Nephron progenitor cell (in vitro differentiated cells): ENCODE results near the gene RFC1.
"Not testable (repeated sequence)": the region's sequence is repeated elsewhere in the genome, so short reads cannot be mapped to it uniquely, and the experiment has no call there.

ENCODE experiments used
- DNase-seq: peaks from one replicate; pipeline ENCODE4 v3.0.0; 2021
- H3K27ac Mint-ChIP-seq: 2 replicates; pipeline ENCODE4 v1.8.0; 2021; ENCODE audit warnings: mild to moderate bottlenecking, moderate library complexity, mixed read lengths
- H3K27me3 Mint-ChIP-seq: 2 replicates; pipeline ENCODE4 v1.8.0; 2021; ENCODE audit warnings: mild to moderate bottlenecking, low read depth, mixed read lengths; ENCODE audit not compliant: poor library complexity
- H3K36me3 Mint-ChIP-seq: 2 replicates; pipeline ENCODE4 v1.8.0; 2021; ENCODE audit warnings: low read depth, mixed read lengths
- H3K4me1 Mint-ChIP-seq: 2 replicates; pipeline ENCODE4 v1.8.0; 2021; ENCODE audit warnings: mixed read lengths
- H3K4me3 Mint-ChIP-seq: 2 replicates; pipeline ENCODE4 v1.8.0; 2021; ENCODE audit warnings: mild to moderate bottlenecking, moderate library complexity, mixed read lengths
- H3K9me3 Mint-ChIP-seq: 2 replicates; pipeline ENCODE4 v1.8.0; 2021; ENCODE audit warnings: mild to moderate bottlenecking, moderate library complexity, mixed read lengths
- TF ChIP-seq, protein P1 (sequence below): fragments of 200-600 bp; sonication (generic); IDR thresholded peaks from 2 replicates; pipeline ENCODE4 v1.5.0; 2021; ENCODE audit warnings: antibody characterized with exemption

RFC1 gene

DNA sequence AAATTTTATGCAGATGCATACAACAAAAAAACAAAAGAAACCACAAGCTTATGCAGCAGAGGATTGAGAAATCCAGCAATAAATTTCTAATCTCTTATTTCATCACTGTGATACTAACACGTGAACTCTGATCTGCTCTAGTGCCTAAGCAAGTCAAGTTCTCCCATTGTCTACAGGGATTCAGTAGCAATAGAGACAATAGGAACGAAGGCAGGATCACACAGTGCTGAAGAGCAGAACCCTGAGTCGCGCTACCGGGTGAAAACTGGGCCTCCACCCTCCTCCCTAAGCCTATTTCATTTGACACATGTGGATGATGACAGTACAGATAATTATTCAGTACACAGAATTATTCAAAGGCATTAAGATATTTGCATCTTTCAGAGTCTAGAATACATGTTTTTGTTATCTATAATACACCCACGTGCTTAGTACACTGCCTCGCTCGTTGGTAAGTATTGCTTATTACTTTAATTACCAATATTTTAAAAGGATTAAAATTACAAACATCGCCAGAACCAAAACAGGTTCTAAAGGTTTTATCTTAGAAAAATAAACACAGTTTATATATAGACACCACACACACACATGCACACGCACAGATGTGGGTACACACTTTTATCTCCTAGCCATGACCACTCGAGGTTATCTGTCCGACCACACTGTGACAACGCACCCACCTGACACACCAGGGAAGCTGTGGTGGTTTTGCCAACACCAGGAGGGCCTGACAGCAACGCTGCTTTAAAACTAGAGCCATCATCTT is 60.1 kb downstream of the RFC1 start:
- no peak for DNase-seq
- peak overlapping the region; percentile 1 for H3K27ac Mint-ChIP-seq
- no peaks in the 10 kb centered on the region for H3K9me3 Mint-ChIP-seq
- no peak overlapping the region for H3K4me3 Mint-ChIP-seq
- no peaks in the 10 kb centered on the region for H3K27me3 Mint-ChIP-seq
- H3K4me1 Mint-ChIP-seq: no peaks in the 10 kb centered on the region
- TF ChIP-seq, protein P1, sequence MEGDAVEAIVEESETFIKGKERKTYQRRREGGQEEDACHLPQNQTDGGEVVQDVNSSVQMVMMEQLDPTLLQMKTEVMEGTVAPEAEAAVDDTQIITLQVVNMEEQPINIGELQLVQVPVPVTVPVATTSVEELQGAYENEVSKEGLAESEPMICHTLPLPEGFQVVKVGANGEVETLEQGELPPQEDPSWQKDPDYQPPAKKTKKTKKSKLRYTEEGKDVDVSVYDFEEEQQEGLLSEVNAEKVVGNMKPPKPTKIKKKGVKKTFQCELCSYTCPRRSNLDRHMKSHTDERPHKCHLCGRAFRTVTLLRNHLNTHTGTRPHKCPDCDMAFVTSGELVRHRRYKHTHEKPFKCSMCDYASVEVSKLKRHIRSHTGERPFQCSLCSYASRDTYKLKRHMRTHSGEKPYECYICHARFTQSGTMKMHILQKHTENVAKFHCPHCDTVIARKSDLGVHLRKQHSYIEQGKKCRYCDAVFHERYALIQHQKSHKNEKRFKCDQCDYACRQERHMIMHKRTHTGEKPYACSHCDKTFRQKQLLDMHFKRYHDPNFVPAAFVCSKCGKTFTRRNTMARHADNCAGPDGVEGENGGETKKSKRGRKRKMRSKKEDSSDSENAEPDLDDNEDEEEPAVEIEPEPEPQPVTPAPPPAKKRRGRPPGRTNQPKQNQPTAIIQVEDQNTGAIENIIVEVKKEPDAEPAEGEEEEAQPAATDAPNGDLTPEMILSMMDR: no peak
- H3K36me3 Mint-ChIP-seq: peaks cover 70% of the 10 kb centered on the region

DNA sequence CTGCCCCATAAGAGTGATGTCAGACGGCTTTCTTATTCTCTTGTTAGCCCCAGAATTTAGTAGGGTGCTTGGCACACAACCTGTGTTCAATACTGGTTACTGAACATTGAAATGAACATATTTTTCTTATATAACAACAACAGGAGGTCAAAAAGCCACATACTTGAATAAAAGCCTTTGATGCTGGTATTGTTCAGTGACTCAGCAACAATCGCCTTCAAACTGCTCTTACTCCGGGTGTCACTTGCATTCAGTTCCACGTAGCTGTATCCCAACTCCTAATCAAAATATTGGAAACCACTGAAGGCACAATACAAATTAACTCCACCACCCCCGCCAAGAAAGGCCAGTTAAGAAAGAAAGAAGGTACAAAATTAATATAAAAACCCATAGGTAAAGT is 61.5 kb downstream of the RFC1 start:
- H3K27me3 Mint-ChIP-seq: no peaks in the 10 kb centered on the region
- H3K9me3 Mint-ChIP-seq: no peaks in the 10 kb centered on the region
- H3K36me3 Mint-ChIP-seq: peaks cover 79% of the 10 kb centered on the region
- no peak for DNase-seq
- TF ChIP-seq, protein P1: no peak
- H3K4me1 Mint-ChIP-seq: no peaks in the 10 kb centered on the region
- no peak overlapping the region for H3K4me3 Mint-ChIP-seq
- peak overlapping the region; percentile 43 for H3K27ac Mint-ChIP-seq

GRCh38 chr4:39303871-39304270 is 62.3 kb downstream of the RFC1 start:
- no peaks in the 10 kb centered on the region for H3K4me1 Mint-ChIP-seq
- TF ChIP-seq, protein P1: no peak
- DNase-seq: no peak
- no peaks in the 10 kb centered on the region for H3K27me3 Mint-ChIP-seq
- no peaks in the 10 kb centered on the region for H3K9me3 Mint-ChIP-seq
- no peak overlapping the region for H3K27ac Mint-ChIP-seq
- peaks cover 81% of the 10 kb centered on the region for H3K36me3 Mint-ChIP-seq
- no peak overlapping the region for H3K4me3 Mint-ChIP-seq

- TF ChIP-seq, protein P1: no peak
Observed at GRCh38 chr4:39302901-39303300, 63.3 kb downstream of the RFC1 start.

DNA sequence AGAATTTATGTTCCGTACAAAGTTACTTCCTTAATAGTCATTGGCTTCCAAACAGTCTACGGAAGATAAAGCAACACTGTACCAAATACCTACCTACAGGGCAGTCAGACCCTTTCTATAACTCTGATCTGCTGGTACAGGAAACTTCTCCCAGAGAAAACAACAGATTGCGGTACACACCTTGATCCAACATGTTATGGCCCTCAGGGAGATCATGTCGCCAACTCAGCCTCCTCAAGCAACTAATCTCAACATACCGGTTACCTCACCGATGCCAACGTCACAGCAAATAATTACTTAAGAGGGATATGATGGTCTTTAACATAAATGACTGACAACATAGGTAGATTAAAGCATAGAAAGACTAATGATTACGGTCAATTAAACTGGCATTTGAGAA is 70.4 kb downstream of the RFC1 start:
- no peaks in the 10 kb centered on the region for H3K4me1 Mint-ChIP-seq
- H3K4me3 Mint-ChIP-seq: no peak overlapping the region
- H3K27ac Mint-ChIP-seq: peak overlapping the region; percentile 52
- peaks cover 7% of the 10 kb centered on the region for H3K9me3 Mint-ChIP-seq
- H3K27me3 Mint-ChIP-seq: no peaks in the 10 kb centered on the region
- peaks cover 82% of the 10 kb centered on the region for H3K36me3 Mint-ChIP-seq
- TF ChIP-seq, protein P1: no peak
- DNase-seq: no peak

More at GRCh38 chr4:39302901-39303300, 63.3 kb downstream of the RFC1 start:
- no peak for DNase-seq
- no peaks in the 10 kb centered on the region for H3K27me3 Mint-ChIP-seq
- no peaks in the 10 kb centered on the region for H3K4me1 Mint-ChIP-seq
- peaks cover 82% of the 10 kb centered on the region for H3K36me3 Mint-ChIP-seq
- no peak overlapping the region for H3K4me3 Mint-ChIP-seq
- peaks cover under 1% of the 10 kb centered on the region for H3K9me3 Mint-ChIP-seq
- H3K27ac Mint-ChIP-seq: no peak overlapping the region

DNA sequence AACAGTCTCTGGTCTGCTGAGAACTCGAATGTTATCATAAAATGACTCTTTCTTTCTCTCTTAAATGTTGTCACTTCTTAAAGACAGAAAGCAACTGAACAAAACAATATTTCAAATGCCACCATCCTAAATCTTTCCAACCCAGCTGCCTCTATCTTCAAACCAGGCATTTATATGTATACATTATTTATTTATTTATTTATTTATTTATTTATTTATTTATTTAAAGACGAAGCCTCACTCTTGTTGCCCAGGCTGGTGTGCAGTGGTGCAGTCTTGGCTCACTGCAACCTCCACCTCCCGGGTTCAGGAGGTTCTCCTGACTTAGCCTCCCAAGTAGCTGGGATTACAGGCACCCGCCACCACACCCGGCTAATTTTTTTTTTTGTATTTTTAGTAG is 73.7 kb downstream of the RFC1 start:
- H3K4me1 Mint-ChIP-seq, H3K9me3 Mint-ChIP-seq, DNase-seq, H3K27ac Mint-ChIP-seq, H3K4me3 Mint-ChIP-seq, H3K27me3 Mint-ChIP-seq: not testable (repeated sequence)
- peaks cover 73% of the 10 kb centered on the region for H3K36me3 Mint-ChIP-seq
